ENCODE measurements around the gene OTUD5.
A peak's percentile ranks its signal among the peaks of the same experiment; 100 is the strongest.

Gene OTUD5

GRCh38 chrX:48971249-48972219 is 14.1 kb upstream of the OTUD5 start, which contains the start of gene KCND1:
Gene KCND1, minus strand, starts transcription at chrX:48971844. Its CDS starts 1,573 bp downstream, at chrX:48970271.
- Histone ChIP-seq H3K4me3 (ENCODE audit: low read length) (peak within 1 kb of the TSS; percentile 58), H3K4me1 (ENCODE audit: control insufficient read depth, low read depth, low read length) (no peaks in the 10 kb centered on the region), H3K9me3 (ENCODE audit: control insufficient read depth, low read depth, low read length) (peaks cover 8% of the 10 kb centered on the region), H3K9ac (ENCODE audit: low read length) (no peak within 1 kb of the TSS), H3K27ac (ENCODE audit: low read length) (no peak within 1 kb of the TSS), H3K36me3 (ENCODE audit: control insufficient read depth, low read depth, low read length) (peaks cover 14% of the 10 kb centered on the region), H3K27me3 (ENCODE audit: control insufficient read depth, insufficient read depth, low read length) (no peaks in the 10 kb centered on the region)

- H3K9ac ChIP-seq (ENCODE audit: low read length): no peak overlapping the region
- H3K4me1 ChIP-seq (ENCODE audit: control insufficient read depth, low read depth, low read length): no peaks in the 10 kb centered on the region
- H3K27me3 ChIP-seq (ENCODE audit: control insufficient read depth, insufficient read depth, low read length): no peaks in the 10 kb centered on the region
- peaks cover 12% of the 10 kb centered on the region for H3K9me3 ChIP-seq (ENCODE audit: control insufficient read depth, low read depth, low read length)
- peaks cover 1% of the 10 kb centered on the region for H3K36me3 ChIP-seq (ENCODE audit: control insufficient read depth, low read depth, low read length)
- H3K27ac ChIP-seq (ENCODE audit: low read length): no peak overlapping the region
- H3K4me3 ChIP-seq (ENCODE audit: low read length): no peak overlapping the region
Observed at GRCh38 chrX:48969471-48969870, 12.1 kb upstream of the OTUD5 start.

- no peaks in the 10 kb centered on the region for H3K4me1 ChIP-seq (ENCODE audit: control insufficient read depth, low read depth, low read length)
- H3K9me3 ChIP-seq (ENCODE audit: control insufficient read depth, low read depth, low read length): peaks cover 11% of the 10 kb centered on the region
- no peaks in the 10 kb centered on the region for H3K36me3 ChIP-seq (ENCODE audit: control insufficient read depth, low read depth, low read length)
- H3K9ac ChIP-seq (ENCODE audit: low read length): no peak overlapping the region
- H3K27me3 ChIP-seq (ENCODE audit: control insufficient read depth, insufficient read depth, low read length): no peaks in the 10 kb centered on the region
- no peak overlapping the region for H3K4me3 ChIP-seq (ENCODE audit: low read length)
- H3K27ac ChIP-seq (ENCODE audit: low read length): no peak overlapping the region
Observed at GRCh38 chrX:48968377-48968776, 11.0 kb upstream of the OTUD5 start.

- Histone ChIP-seq H3K27ac (ENCODE audit: low read length) (no peak overlapping the region), H3K4me3 (ENCODE audit: low read length) (no peak overlapping the region), H3K4me1 (ENCODE audit: control insufficient read depth, low read depth, low read length) (no peaks in the 10 kb centered on the region), H3K9ac (ENCODE audit: low read length) (no peak overlapping the region), H3K36me3 (ENCODE audit: control insufficient read depth, low read depth, low read length) (no peaks in the 10 kb centered on the region), H3K27me3 (ENCODE audit: control insufficient read depth, insufficient read depth, low read length) (no peaks in the 10 kb centered on the region), H3K9me3 (ENCODE audit: control insufficient read depth, low read depth, low read length) (peaks cover 8% of the 10 kb centered on the region)
Observed at GRCh38 chrX:48966796-48967579, 9.6 kb upstream of the OTUD5 start.

- Histone ChIP-seq H3K4me1 (ENCODE audit: control insufficient read depth, low read depth, low read length) (no peaks in the 10 kb centered on the region), H3K27ac (ENCODE audit: low read length) (no peak overlapping the region), H3K36me3 (ENCODE audit: control insufficient read depth, low read depth, low read length) (no peaks in the 10 kb centered on the region), H3K9ac (ENCODE audit: low read length) (no peak overlapping the region), H3K27me3 (ENCODE audit: control insufficient read depth, insufficient read depth, low read length) (no peaks in the 10 kb centered on the region), H3K4me3 (ENCODE audit: low read length) (no peak overlapping the region), H3K9me3 (ENCODE audit: control insufficient read depth, low read depth, low read length) (peaks cover 8% of the 10 kb centered on the region)
Observed at GRCh38 chrX:48965959-48966358, 8.6 kb upstream of the OTUD5 start.

GRCh38 chrX:48961585-48962091 is 4.2 kb upstream of the OTUD5 start:
- no peaks in the 10 kb centered on the region for H3K4me1 ChIP-seq (ENCODE audit: control insufficient read depth, low read depth, low read length)
- H3K27ac ChIP-seq (ENCODE audit: low read length): no peak overlapping the region

GRCh38 chrX:48960291-48960690 is 2.9 kb upstream of the OTUD5 start:
- Histone ChIP-seq H3K9me3 (ENCODE audit: control insufficient read depth, low read depth, low read length) (peaks cover 11% of the 10 kb centered on the region), H3K4me3 (ENCODE audit: low read length) (no peak overlapping the region), H3K9ac (ENCODE audit: low read length) (no peak overlapping the region), H3K4me1 (ENCODE audit: control insufficient read depth, low read depth, low read length) (no peaks in the 10 kb centered on the region), H3K27me3 (ENCODE audit: control insufficient read depth, insufficient read depth, low read length) (no peaks in the 10 kb centered on the region), H3K36me3 (ENCODE audit: control insufficient read depth, low read depth, low read length) (peaks cover 2% of the 10 kb centered on the region), H3K27ac (ENCODE audit: low read length) (no peak overlapping the region)

More at GRCh38 chrX:48961585-48962091, 4.2 kb upstream of the OTUD5 start:
- H3K36me3 ChIP-seq (ENCODE audit: control insufficient read depth, low read depth, low read length): no peaks in the 10 kb centered on the region
- H3K27me3 ChIP-seq (ENCODE audit: control insufficient read depth, insufficient read depth, low read length): no peaks in the 10 kb centered on the region
- H3K9me3 ChIP-seq (ENCODE audit: control insufficient read depth, low read depth, low read length): peaks cover 17% of the 10 kb centered on the region
- H3K4me3 ChIP-seq (ENCODE audit: low read length): no peak overlapping the region
- no peak overlapping the region for H3K9ac ChIP-seq (ENCODE audit: low read length)

- Histone ChIP-seq H3K36me3 (ENCODE audit: control insufficient read depth, low read depth, low read length) (peaks cover 11% of the 10 kb centered on the region), H3K9ac (ENCODE audit: low read length) (peak overlapping the region; percentile 69), H3K4me1 (ENCODE audit: control insufficient read depth, low read depth, low read length) (no peaks in the 10 kb centered on the region), H3K9me3 (ENCODE audit: control insufficient read depth, low read depth, low read length) (peaks cover 13% of the 10 kb centered on the region), H3K4me3 (ENCODE audit: low read length) (peak overlapping the region; percentile 91), H3K27me3 (ENCODE audit: control insufficient read depth, insufficient read depth, low read length) (no peaks in the 10 kb centered on the region), H3K27ac (ENCODE audit: low read length) (no peak overlapping the region)
Observed at GRCh38 chrX:48958635-48959094, 1.3 kb upstream of the OTUD5 start.

- peaks cover 11% of the 10 kb centered on the region for H3K36me3 ChIP-seq (ENCODE audit: control insufficient read depth, low read depth, low read length)
- peak overlapping the region; percentile 61 for H3K9ac ChIP-seq (ENCODE audit: low read length)
- H3K27ac ChIP-seq (ENCODE audit: low read length): peak overlapping the region; percentile 78
- H3K4me3 ChIP-seq (ENCODE audit: low read length): peak overlapping the region; percentile 91
- peaks cover 13% of the 10 kb centered on the region for H3K9me3 ChIP-seq (ENCODE audit: control insufficient read depth, low read depth, low read length)
- H3K27me3 ChIP-seq (ENCODE audit: control insufficient read depth, insufficient read depth, low read length): no peaks in the 10 kb centered on the region
- no peaks in the 10 kb centered on the region for H3K4me1 ChIP-seq (ENCODE audit: control insufficient read depth, low read depth, low read length)
Observed at GRCh38 chrX:48957827-48958634, 624 bp upstream of the OTUD5 start.

- Histone ChIP-seq H3K4me3 (ENCODE audit: low read length) (peak overlapping the region; percentile 60), H3K9ac (ENCODE audit: low read length) (peak overlapping the region; percentile 60), H3K4me1 (ENCODE audit: control insufficient read depth, low read depth, low read length) (no peaks in the 10 kb centered on the region), H3K27ac (ENCODE audit: low read length) (no peak overlapping the region), H3K27me3 (ENCODE audit: control insufficient read depth, insufficient read depth, low read length) (no peaks in the 10 kb centered on the region), H3K36me3 (ENCODE audit: control insufficient read depth, low read depth, low read length) (peaks cover 11% of the 10 kb centered on the region), H3K9me3 (ENCODE audit: control insufficient read depth, low read depth, low read length) (peaks cover 13% of the 10 kb centered on the region)
Observed at GRCh38 chrX:48956728-48957414, 536 bp downstream of the OTUD5 start.

Measured in iPS-18a (cell line).